GM19035 (cell line): Measurements from ENCODE around the gene NFATC1.

ENCODE experiments used
- ATAC-seq: cut with Tn5 transposase; IDR thresholded peaks from one replicate; pipeline ENCODE4 v1.9.1; 2021; ENCODE audit not compliant: unreplicated experiment

Gene NFATC1

GRCh38 chr18:79403723-79404566, 8.2 kb downstream of the NFATC1 start:
- no peak for ATAC-seq

GRCh38 chr18:79404567-79404910, 8.8 kb downstream of the NFATC1 start:
- ATAC-seq, result no peak

GRCh38 chr18:79405019-79405780, 9.5 kb downstream of the NFATC1 start:
- ATAC-seq, result peak; percentile 1

GRCh38 chr18:79405781-79406575, 10.2 kb downstream of the NFATC1 start:
- ATAC-seq, result peak; percentile 77

GRCh38 chr18:79406708-79407107, 11.0 kb downstream of the NFATC1 start:
- no peak for ATAC-seq

- no peak for ATAC-seq
These were observed 13.6 kb downstream of the NFATC1 start for GRCh38 chr18:79409313-79409712.

GRCh38 chr18:79410171-79410641, 14.5 kb downstream of the NFATC1 start:
- no peak for ATAC-seq

- ATAC-seq, result no peak
These were observed 15.2 kb downstream of the NFATC1 start for GRCh38 chr18:79410731-79411613.

GRCh38 chr18:79411614-79412526, 16.1 kb downstream of the NFATC1 start:
- ATAC-seq, result no peak

GRCh38 chr18:79413025-79413424, 17.3 kb downstream of the NFATC1 start:
- ATAC-seq, result no peak

- no peak for ATAC-seq
These were observed 17.7 kb downstream of the NFATC1 start for GRCh38 chr18:79413426-79413825.

GRCh38 chr18:79413901-79414300, 18.2 kb downstream of the NFATC1 start:
- ATAC-seq, result no peak

GRCh38 chr18:79416022-79416676, 20.4 kb downstream of the NFATC1 start:
- no peak for ATAC-seq

GRCh38 chr18:79416677-79417052, 20.9 kb downstream of the NFATC1 start:
- no peak for ATAC-seq

- ATAC-seq, result no peak
These were observed 22.5 kb downstream of the NFATC1 start for GRCh38 chr18:79418236-79418635.

- ATAC-seq, result no peak
These were observed 22.9 kb downstream of the NFATC1 start for GRCh38 chr18:79418642-79419041.

- ATAC-seq, result no peak
These were observed 24.5 kb downstream of the NFATC1 start for GRCh38 chr18:79420033-79420745.

GRCh38 chr18:79421275-79421857, 25.6 kb downstream of the NFATC1 start:
- ATAC-seq, result peak; percentile 9
